ENCODE data around the gene ST3GAL4. TPM values are rescaled to one million over a fixed set of nuclear protein-coding genes. Genes with fewer than 3 reads are reported as not detected.

ST3GAL4 gene
- total RNA-seq, 1 donor, result 13.8 TPM

GRCh38 chr11:126328444-126328843, 27.0 kb upstream of the ST3GAL4 start:
- H3K4me1 ChIP-seq (ENCODE audit: insufficient read depth, low read length), result peaks cover 13% of the 10 kb centered on the region
- no peak overlapping the region for H2AFZ ChIP-seq (ENCODE audit: low read length)
- no peaks in the 10 kb centered on the region for H3K36me3 ChIP-seq (ENCODE audit: insufficient read depth, low read length)
- TF ChIP-seq CTCF (IDR thresholded peaks at IDR 0.05; ENCODE audit: extremely low read depth, low read depth, low read length), result no peak
- no peaks in the 10 kb centered on the region for H3K27me3 ChIP-seq (ENCODE audit: insufficient read depth, low read length)
- no peak overlapping the region for H3K4me3 ChIP-seq (ENCODE audit: insufficient read depth, low read length)
- DNase-seq (ENCODE audit: insufficient read length, low spot score, missing footprints), result no peak
- no peaks in the 10 kb centered on the region for H3K79me2 ChIP-seq (ENCODE audit: insufficient read depth, low read length)
- peaks cover 5% of the 10 kb centered on the region for H4K20me1 ChIP-seq (ENCODE audit: insufficient read depth, low read length)
- H3K27ac ChIP-seq (ENCODE audit: low read depth, low read length), result no peak overlapping the region
- no peak overlapping the region for H3K4me2 ChIP-seq (ENCODE audit: insufficient read depth, low read length)
- H3K9me3 ChIP-seq (ENCODE audit: low read depth, low read length), result no peaks in the 10 kb centered on the region

DNA sequence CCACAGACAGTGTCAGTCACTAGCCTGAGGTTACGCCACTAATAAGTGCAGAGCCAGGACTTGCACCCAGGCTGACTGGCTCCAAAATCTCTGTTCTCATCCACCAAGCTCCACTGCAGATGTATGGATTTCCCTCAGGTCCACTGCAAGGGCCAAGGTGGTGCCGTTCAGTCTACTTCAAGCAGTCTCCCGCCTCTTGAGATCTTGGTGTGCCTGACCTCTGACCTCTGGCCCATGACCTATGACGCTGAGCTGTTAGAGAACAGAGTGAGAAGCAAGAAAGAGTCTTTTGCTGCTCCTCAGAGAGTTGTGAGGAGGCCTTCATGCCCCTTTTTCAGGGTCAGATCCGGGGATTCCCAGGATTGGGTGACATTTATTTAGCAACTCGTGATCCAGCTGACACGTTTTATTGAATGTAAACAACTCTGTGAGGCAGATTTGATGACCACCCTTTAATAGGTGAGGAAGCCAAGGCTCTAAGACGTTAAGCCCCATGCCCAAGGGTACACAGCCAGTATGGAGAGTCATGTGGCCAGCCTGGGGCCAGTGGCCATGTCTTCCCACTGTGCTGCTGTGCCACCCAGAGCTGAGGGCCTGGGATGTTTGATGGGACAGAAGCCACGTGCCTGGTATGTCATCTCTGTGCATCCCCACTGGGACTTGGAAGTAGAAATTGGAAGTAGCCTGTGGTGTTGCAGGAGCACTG, 26.4 kb upstream of the ST3GAL4 start:
- Histone ChIP-seq H3K4me3 (ENCODE audit: insufficient read depth, low read length) (no peak overlapping the region), H3K4me1 (ENCODE audit: insufficient read depth, low read length) (peaks cover 13% of the 10 kb centered on the region), H3K27ac (ENCODE audit: low read depth, low read length) (no peak overlapping the region), H3K9me3 (ENCODE audit: low read depth, low read length) (no peaks in the 10 kb centered on the region), H3K79me2 (ENCODE audit: insufficient read depth, low read length) (no peaks in the 10 kb centered on the region), H3K27me3 (ENCODE audit: insufficient read depth, low read length) (no peaks in the 10 kb centered on the region), H3K4me2 (ENCODE audit: insufficient read depth, low read length) (no peak overlapping the region), H3K36me3 (ENCODE audit: insufficient read depth, low read length) (no peaks in the 10 kb centered on the region), H4K20me1 (ENCODE audit: insufficient read depth, low read length) (peaks cover 5% of the 10 kb centered on the region), H2AFZ (ENCODE audit: low read length) (no peak overlapping the region)
- TF ChIP-seq CTCF (IDR thresholded peaks at IDR 0.05; ENCODE audit: extremely low read depth, low read depth, low read length), result no peak
- DNase-seq (ENCODE audit: insufficient read length, low spot score, missing footprints), result no peak

- H3K4me1 ChIP-seq (ENCODE audit: insufficient read depth, low read length), result peaks cover 17% of the 10 kb centered on the region
- no peak for DNase-seq (ENCODE audit: insufficient read length, low spot score, missing footprints)
- no peaks in the 10 kb centered on the region for H3K9me3 ChIP-seq (ENCODE audit: low read depth, low read length)
- no peak overlapping the region for H3K4me3 ChIP-seq (ENCODE audit: insufficient read depth, low read length)
- no peaks in the 10 kb centered on the region for H3K27me3 ChIP-seq (ENCODE audit: insufficient read depth, low read length)
- H3K27ac ChIP-seq (ENCODE audit: low read depth, low read length), result no peak overlapping the region
- TF ChIP-seq CTCF (IDR thresholded peaks at IDR 0.05; ENCODE audit: extremely low read depth, low read depth, low read length), result no peak
- no peaks in the 10 kb centered on the region for H3K79me2 ChIP-seq (ENCODE audit: insufficient read depth, low read length)
- peaks cover 5% of the 10 kb centered on the region for H4K20me1 ChIP-seq (ENCODE audit: insufficient read depth, low read length)
- H2AFZ ChIP-seq (ENCODE audit: low read length), result no peak overlapping the region
- H3K36me3 ChIP-seq (ENCODE audit: insufficient read depth, low read length), result no peaks in the 10 kb centered on the region
- H3K4me2 ChIP-seq (ENCODE audit: insufficient read depth, low read length), result no peak overlapping the region
Measured at GRCh38 chr11:126329644-126330211, 25.8 kb upstream of the ST3GAL4 start.

DNA sequence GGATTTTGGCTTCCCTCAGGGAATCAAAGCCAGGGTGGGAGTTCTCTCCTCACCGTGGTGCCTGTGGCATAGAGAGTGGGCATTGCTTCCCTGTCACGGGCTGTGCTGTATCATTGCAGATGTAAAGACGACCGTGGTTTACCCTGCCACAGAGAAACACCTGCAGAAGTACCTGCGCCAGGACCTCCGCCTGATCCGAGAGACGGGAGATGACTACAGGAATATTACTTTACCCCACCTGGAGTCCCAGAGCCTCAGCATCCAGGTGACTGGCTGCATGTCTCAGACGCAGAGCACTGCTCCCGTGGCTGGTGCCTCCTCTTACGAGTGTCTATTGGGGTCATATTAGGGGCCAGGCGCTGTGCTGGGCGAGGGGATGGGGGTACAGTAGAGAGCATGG, 24.2 kb upstream of the ST3GAL4 start:
- no peak for TF ChIP-seq CTCF (IDR thresholded peaks at IDR 0.05; ENCODE audit: extremely low read depth, low read depth, low read length)
- Histone ChIP-seq H2AFZ (ENCODE audit: low read length) (no peak overlapping the region), H3K9me3 (ENCODE audit: low read depth, low read length) (no peaks in the 10 kb centered on the region), H3K36me3 (ENCODE audit: insufficient read depth, low read length) (no peaks in the 10 kb centered on the region), H3K4me1 (ENCODE audit: insufficient read depth, low read length) (peaks cover 22% of the 10 kb centered on the region), H3K79me2 (ENCODE audit: insufficient read depth, low read length) (no peaks in the 10 kb centered on the region), H4K20me1 (ENCODE audit: insufficient read depth, low read length) (peaks cover 5% of the 10 kb centered on the region), H3K27ac (ENCODE audit: low read depth, low read length) (no peak overlapping the region), H3K27me3 (ENCODE audit: insufficient read depth, low read length) (no peaks in the 10 kb centered on the region), H3K4me2 (ENCODE audit: insufficient read depth, low read length) (no peak overlapping the region), H3K4me3 (ENCODE audit: insufficient read depth, low read length) (no peak overlapping the region)
- no peak for DNase-seq (ENCODE audit: insufficient read length, low spot score, missing footprints)
